Keratinocyte (primary cell): ENCODE results near the gene KLHL3. TPM values are rescaled to one million over a fixed set of nuclear protein-coding genes. Genes with fewer than 3 reads are reported as not detected.

Experiments used
- DNase-seq: peaks from one replicate; pipeline ENCODE4 v3.0.0-alpha.2; 2011; ENCODE audit warnings: low read depth, missing footprints, low spot score
- FAIRE-seq: peaks from 2 replicates; lab custom pipeline; 2011; peaks lifted over from hg19 to GRCh38; lab: Jason Lieb, UNC
- H2AFZ ChIP-seq: 2 replicates; pipeline ENCODE4 v1.6.0; 2012; ENCODE audit warnings: low read length, control low read depth, inconsistent platforms; ENCODE audit not compliant: control insufficient read depth
- H3K27ac ChIP-seq: 2 replicates; pipeline ENCODE4 v1.5.1; 2011; ENCODE audit warnings: low read length; ENCODE audit not compliant: control insufficient read depth, insufficient read depth
- H3K27me3 ChIP-seq: 3 replicates; pipeline ENCODE4 v1.6.0; 2011; ENCODE audit warnings: low read length; ENCODE audit not compliant: control insufficient read depth, insufficient read depth; ENCODE audit errors: extremely low read depth
- H3K36me3 ChIP-seq, 2 experiments: 2 replicates in 1 of 2; 3 replicates in 1 of 2; pipeline ENCODE4 v1.5.1; 2011; ENCODE audit warnings: low read length in 2 of 2, mild to moderate bottlenecking in 1 of 2; ENCODE audit not compliant: control insufficient read depth in 2 of 2, insufficient read depth in 2 of 2; ENCODE audit errors: extremely low read depth in 1 of 2
- H3K4me1 ChIP-seq: 3 replicates; pipeline ENCODE4 v1.5.1; 2011; ENCODE audit warnings: low read length; ENCODE audit not compliant: control insufficient read depth, insufficient read depth; ENCODE audit errors: extremely low read depth
- H3K4me2 ChIP-seq: 3 replicates; pipeline ENCODE4 v1.6.0; 2011; ENCODE audit warnings: low read depth, low read length; ENCODE audit not compliant: control insufficient read depth, insufficient read depth; ENCODE audit errors: extremely low read depth
- H3K4me3 ChIP-seq, 3 experiments: fragments of 200-600 bp in 1 of 3; sonication (generic) in 1 of 3; 2 replicates in 2 of 3; 3 replicates in 1 of 3; pipeline ENCODE4 v1.5.1; 2011 to 2016; ENCODE audit warnings: low read length in 3 of 3, mild to moderate bottlenecking in 3 of 3, control low read depth in 2 of 3, inconsistent platforms in 1 of 3, low read depth in 1 of 3, mixed read lengths in 1 of 3, mixed run types in 1 of 3, moderate library complexity in 1 of 3; ENCODE audit not compliant: control insufficient read depth in 2 of 3, insufficient read depth in 2 of 3; ENCODE audit errors: extremely low read depth in 1 of 3
- H3K79me2 ChIP-seq: 2 replicates; pipeline ENCODE4 v1.6.0; 2012; ENCODE audit warnings: low read length; ENCODE audit not compliant: control insufficient read depth, insufficient read depth
- H3K9ac ChIP-seq: 3 replicates; pipeline ENCODE4 v1.6.0; 2011; ENCODE audit warnings: low read length; ENCODE audit not compliant: control insufficient read depth, insufficient read depth; ENCODE audit errors: extremely low read depth
- H3K9me1 ChIP-seq: 3 replicates; pipeline ENCODE4 v1.6.0; 2011; ENCODE audit warnings: low read length; ENCODE audit not compliant: control insufficient read depth, insufficient read depth; ENCODE audit errors: extremely low read depth
- H3K9me3 ChIP-seq: 2 replicates; pipeline ENCODE4 v1.5.1; 2012; ENCODE audit warnings: low read depth, low read length; ENCODE audit not compliant: control insufficient read depth
- H4K20me1 ChIP-seq: 3 replicates; pipeline ENCODE4 v1.6.0; 2011; ENCODE audit warnings: low read length; ENCODE audit not compliant: control insufficient read depth, insufficient read depth; ENCODE audit errors: extremely low read depth
- EZH2 ChIP-seq: IDR thresholded peaks from one replicate; pipeline ENCODE4 v1.6.1; 2012; ENCODE audit warnings: inconsistent platforms, mild to moderate bottlenecking, low read length, moderate library complexity
- dilution Hi-C: fragments of 300-500 bp; cut with MboI; formaldehyde crosslinking; loops from one replicate; pipeline ENCODE4 v1.7.0; 2020; ENCODE audit warnings: low sequenced_read_pairs; ENCODE audit not compliant: extremely low pct_ligation_motif_present
- polyA plus RNA-seq, 5 experiments: library from polyadenylated mRNA; depleted of rRNA in 3 of 5; stranded (reverse) in 3 of 5; stranded (forward) in 1 of 5; unstranded in 1 of 5; fragments of >200 nt; gene quantifications; 1 replicate in 1 of 5; 2 replicates in 3 of 5; 3 replicates in 1 of 5; pipeline versions ENCODE4 v1.2.1 to v1.2.3, GENCODE V29; 2011 to 2012; ENCODE audit warnings: missing spikeins in 2 of 5, low read depth in 1 of 5, low replicate concordance in 1 of 5
- TF ChIP-seq, protein P1 (sequence below), 3 experiments: IDR thresholded peaks in 1 of 3; conservative IDR thresholded peaks in 1 of 3; optimal IDR thresholded peaks in 1 of 3; 2 replicates in 2 of 3; 3 replicates in 1 of 3; pipeline versions ENCODE3 to v1.5.1; 2011; ENCODE audit warnings: low read length in 3 of 3, mild to moderate bottlenecking in 3 of 3, moderate library complexity in 2 of 3, control low read depth in 1 of 3, inconsistent platforms in 1 of 3; ENCODE audit not compliant: insufficient read depth in 2 of 3; ENCODE audit errors: extremely low read depth in 1 of 3

The KLHL3 gene
- polyA plus RNA-seq, 1 donor (not counting 4 experiments of a cell fraction or from before 2014, with no cell fraction given): 2.5 TPM

DNA sequence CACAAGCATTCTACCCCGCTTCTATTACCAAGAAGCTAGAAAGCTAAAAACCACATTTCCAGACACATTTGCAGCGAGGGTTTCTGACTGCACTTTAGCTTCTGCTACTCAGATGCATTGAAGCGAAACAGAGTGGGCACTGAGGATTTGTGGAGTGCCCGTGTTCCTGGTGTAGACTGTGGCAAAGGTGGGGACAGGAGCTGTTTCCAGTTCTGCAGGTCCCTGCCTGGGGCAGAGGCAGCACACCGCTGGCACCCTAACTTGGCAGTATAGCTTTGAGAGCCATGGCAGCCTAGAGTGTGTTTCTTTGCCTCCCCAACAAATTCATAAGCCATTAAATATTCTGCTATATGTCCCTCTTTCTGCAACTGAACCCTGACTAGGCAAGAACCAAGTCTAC, 128.1 kb downstream of the KLHL3 start:
- no peak for FAIRE-seq
- no peak overlapping the region for H3K27ac ChIP-seq
- DNase-seq: no peak
- no peak overlapping the region for H3K4me3 ChIP-seq
- TF ChIP-seq, protein P1, sequence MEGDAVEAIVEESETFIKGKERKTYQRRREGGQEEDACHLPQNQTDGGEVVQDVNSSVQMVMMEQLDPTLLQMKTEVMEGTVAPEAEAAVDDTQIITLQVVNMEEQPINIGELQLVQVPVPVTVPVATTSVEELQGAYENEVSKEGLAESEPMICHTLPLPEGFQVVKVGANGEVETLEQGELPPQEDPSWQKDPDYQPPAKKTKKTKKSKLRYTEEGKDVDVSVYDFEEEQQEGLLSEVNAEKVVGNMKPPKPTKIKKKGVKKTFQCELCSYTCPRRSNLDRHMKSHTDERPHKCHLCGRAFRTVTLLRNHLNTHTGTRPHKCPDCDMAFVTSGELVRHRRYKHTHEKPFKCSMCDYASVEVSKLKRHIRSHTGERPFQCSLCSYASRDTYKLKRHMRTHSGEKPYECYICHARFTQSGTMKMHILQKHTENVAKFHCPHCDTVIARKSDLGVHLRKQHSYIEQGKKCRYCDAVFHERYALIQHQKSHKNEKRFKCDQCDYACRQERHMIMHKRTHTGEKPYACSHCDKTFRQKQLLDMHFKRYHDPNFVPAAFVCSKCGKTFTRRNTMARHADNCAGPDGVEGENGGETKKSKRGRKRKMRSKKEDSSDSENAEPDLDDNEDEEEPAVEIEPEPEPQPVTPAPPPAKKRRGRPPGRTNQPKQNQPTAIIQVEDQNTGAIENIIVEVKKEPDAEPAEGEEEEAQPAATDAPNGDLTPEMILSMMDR (optimal IDR thresholded peaks at IDR 0.05 in 1 of 3, IDR thresholded peaks at IDR 0.05 in 1 of 3, conservative IDR thresholded peaks at IDR 0.05 in 1 of 3; ENCODE audit: extremely low read depth in 1 of 3, insufficient read depth in 2 of 3, low read length in 3 of 3): no peak
- no peak for TF ChIP-seq EZH2
- no peaks in the 10 kb centered on the region for H3K4me1 ChIP-seq
- no peaks in the 10 kb centered on the region for H3K9me3 ChIP-seq
- H3K4me2 ChIP-seq: no peak overlapping the region
- H3K36me3 ChIP-seq: no peaks in the 10 kb centered on the region
- no peaks in the 10 kb centered on the region for H3K9me1 ChIP-seq
- dilution Hi-C loops: no loop called here
- no peaks in the 10 kb centered on the region for H4K20me1 ChIP-seq
- no peaks in the 10 kb centered on the region for H3K79me2 ChIP-seq
- no peak overlapping the region for H2AFZ ChIP-seq
- H3K9ac ChIP-seq: no peak overlapping the region
- peaks cover 12% of the 10 kb centered on the region for H3K27me3 ChIP-seq

DNA sequence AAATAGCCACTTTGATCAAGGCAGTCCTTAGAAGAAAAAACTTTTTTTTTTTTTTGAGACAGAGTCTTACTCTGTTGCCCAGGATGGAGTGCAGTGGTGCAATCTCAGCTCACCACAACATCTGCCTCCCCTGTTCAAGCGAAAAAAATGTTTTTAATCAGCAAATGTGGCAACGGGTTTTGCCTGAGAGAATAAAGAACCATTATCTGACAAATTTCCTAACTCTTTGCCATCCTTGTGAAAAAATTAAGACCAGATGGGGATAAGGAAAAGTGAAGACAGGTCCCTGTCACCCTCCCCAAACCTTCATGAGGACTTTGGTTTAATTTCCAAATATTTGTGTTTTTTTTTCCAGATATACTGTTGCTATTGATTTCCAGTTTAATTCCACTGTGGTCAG, 129.5 kb downstream of the KLHL3 start:
- no peaks in the 10 kb centered on the region for H3K9me1 ChIP-seq
- H3K9me3 ChIP-seq: no peaks in the 10 kb centered on the region
- no peaks in the 10 kb centered on the region for H3K79me2 ChIP-seq
- no peaks in the 10 kb centered on the region for H4K20me1 ChIP-seq
- H3K4me1 ChIP-seq: no peaks in the 10 kb centered on the region
- H2AFZ ChIP-seq: no peak overlapping the region
- no peak for FAIRE-seq
- dilution Hi-C loops: no loop called here
- H3K36me3 ChIP-seq: no peaks in the 10 kb centered on the region
- no peak overlapping the region for H3K9ac ChIP-seq
- H3K4me3 ChIP-seq: no peak overlapping the region
- peaks cover 14% of the 10 kb centered on the region for H3K27me3 ChIP-seq
- no peak overlapping the region for H3K4me2 ChIP-seq
- no peak for DNase-seq
- no peak for TF ChIP-seq EZH2
- TF ChIP-seq, protein P1 (optimal IDR thresholded peaks at IDR 0.05 in 1 of 3, IDR thresholded peaks at IDR 0.05 in 1 of 3, conservative IDR thresholded peaks at IDR 0.05 in 1 of 3; ENCODE audit: extremely low read depth in 1 of 3, insufficient read depth in 2 of 3, low read length in 3 of 3): no peak
- H3K27ac ChIP-seq: no peak overlapping the region
